Glutamatergic neuron (in vitro differentiated cells): ENCODE measurements around the gene KLHDC4. TPM values are rescaled to one million over a fixed set of nuclear protein-coding genes. Genes with fewer than 3 reads are reported as not detected.
A peak's percentile ranks its signal among the peaks of the same experiment; 100 is the strongest.
"Not testable (repeated sequence)": the region's sequence is repeated elsewhere in the genome, so short reads cannot be mapped to it uniquely, and the experiment has no call there.

ENCODE experiments used
- DNase-seq: peaks from one replicate; pipeline ENCODE4 v3.0.0; 2022
- H3K27ac Mint-ChIP-seq: one replicate; pipeline ENCODE4 v1.8.0; 2020; ENCODE audit warnings: mild to moderate bottlenecking, mixed read lengths, inconsistent platforms; ENCODE audit not compliant: unreplicated experiment
- H3K27me3 Mint-ChIP-seq: one replicate; pipeline ENCODE4 v1.8.0; 2020; ENCODE audit warnings: mild to moderate bottlenecking, moderate library complexity, mixed read lengths, inconsistent platforms; ENCODE audit not compliant: unreplicated experiment
- H3K36me3 Mint-ChIP-seq: one replicate; pipeline ENCODE4 v1.8.0; 2020; ENCODE audit warnings: mild to moderate bottlenecking, mixed read lengths, inconsistent platforms; ENCODE audit not compliant: unreplicated experiment
- H3K4me1 Mint-ChIP-seq: one replicate; pipeline ENCODE4 v1.8.0; 2020; ENCODE audit warnings: mild to moderate bottlenecking, low read depth, mixed read lengths, inconsistent platforms; ENCODE audit not compliant: unreplicated experiment
- H3K4me3 Mint-ChIP-seq: one replicate; pipeline ENCODE4 v1.8.0; 2020; ENCODE audit warnings: mild to moderate bottlenecking, mixed read lengths, inconsistent platforms; ENCODE audit not compliant: unreplicated experiment
- H3K9me3 Mint-ChIP-seq: one replicate; pipeline ENCODE4 v1.8.0; 2020; ENCODE audit warnings: mild to moderate bottlenecking, moderate library complexity, mixed read lengths, inconsistent platforms; ENCODE audit not compliant: unreplicated experiment
- total RNA-seq: library from RNA; stranded (reverse); fragmentation: NEBNext Ultra II Directional; extraction: Animal tissue kit (Norgen Biotek cat#: 25700); gene quantifications from one replicate; pipeline ENCODE4 v1.2.1, GENCODE V29; 2021; ENCODE audit not compliant: unreplicated experiment
- TF ChIP-seq, protein P1 (sequence below): fragments of 200-600 bp; sonication (generic); IDR thresholded peaks from one replicate; pipeline ENCODE4 v1.5.0; 2021; ENCODE audit not compliant: partially characterized antibody, unreplicated experiment

Gene KLHDC4
- total RNA-seq, 1 donor from 2014 or later, result 65.4 TPM

DNA sequence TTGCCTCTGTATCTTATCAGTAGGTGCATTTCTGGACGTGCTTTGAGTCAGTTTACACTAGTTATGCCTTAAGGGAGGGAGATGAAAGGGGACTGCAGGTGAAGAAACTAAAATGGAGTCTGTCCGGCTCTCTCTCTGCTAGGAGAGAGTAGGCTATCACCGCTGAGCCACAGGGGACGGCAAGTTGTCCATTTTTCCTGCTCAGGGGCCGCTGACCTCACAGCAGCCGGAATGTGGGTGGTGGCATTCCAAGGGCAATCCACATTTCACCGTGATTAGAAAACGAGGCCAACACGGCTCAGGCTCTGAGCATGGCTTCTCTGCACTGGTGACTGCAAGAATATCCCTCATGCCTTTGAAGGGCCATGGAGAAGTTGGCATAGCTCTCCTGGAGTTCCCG is 19.0 kb upstream of the KLHDC4 start:
- H3K36me3 Mint-ChIP-seq, result no peaks in the 10 kb centered on the region
- H3K4me3 Mint-ChIP-seq, result no peak overlapping the region
- no peak overlapping the region for H3K27ac Mint-ChIP-seq
- TF ChIP-seq, protein P1, sequence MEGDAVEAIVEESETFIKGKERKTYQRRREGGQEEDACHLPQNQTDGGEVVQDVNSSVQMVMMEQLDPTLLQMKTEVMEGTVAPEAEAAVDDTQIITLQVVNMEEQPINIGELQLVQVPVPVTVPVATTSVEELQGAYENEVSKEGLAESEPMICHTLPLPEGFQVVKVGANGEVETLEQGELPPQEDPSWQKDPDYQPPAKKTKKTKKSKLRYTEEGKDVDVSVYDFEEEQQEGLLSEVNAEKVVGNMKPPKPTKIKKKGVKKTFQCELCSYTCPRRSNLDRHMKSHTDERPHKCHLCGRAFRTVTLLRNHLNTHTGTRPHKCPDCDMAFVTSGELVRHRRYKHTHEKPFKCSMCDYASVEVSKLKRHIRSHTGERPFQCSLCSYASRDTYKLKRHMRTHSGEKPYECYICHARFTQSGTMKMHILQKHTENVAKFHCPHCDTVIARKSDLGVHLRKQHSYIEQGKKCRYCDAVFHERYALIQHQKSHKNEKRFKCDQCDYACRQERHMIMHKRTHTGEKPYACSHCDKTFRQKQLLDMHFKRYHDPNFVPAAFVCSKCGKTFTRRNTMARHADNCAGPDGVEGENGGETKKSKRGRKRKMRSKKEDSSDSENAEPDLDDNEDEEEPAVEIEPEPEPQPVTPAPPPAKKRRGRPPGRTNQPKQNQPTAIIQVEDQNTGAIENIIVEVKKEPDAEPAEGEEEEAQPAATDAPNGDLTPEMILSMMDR, result no peak
- peaks cover 2% of the 10 kb centered on the region for H3K4me1 Mint-ChIP-seq
- H3K27me3 Mint-ChIP-seq, result peaks cover 6% of the 10 kb centered on the region
- DNase-seq, result no peak
- peaks cover 4% of the 10 kb centered on the region for H3K9me3 Mint-ChIP-seq

DNA sequence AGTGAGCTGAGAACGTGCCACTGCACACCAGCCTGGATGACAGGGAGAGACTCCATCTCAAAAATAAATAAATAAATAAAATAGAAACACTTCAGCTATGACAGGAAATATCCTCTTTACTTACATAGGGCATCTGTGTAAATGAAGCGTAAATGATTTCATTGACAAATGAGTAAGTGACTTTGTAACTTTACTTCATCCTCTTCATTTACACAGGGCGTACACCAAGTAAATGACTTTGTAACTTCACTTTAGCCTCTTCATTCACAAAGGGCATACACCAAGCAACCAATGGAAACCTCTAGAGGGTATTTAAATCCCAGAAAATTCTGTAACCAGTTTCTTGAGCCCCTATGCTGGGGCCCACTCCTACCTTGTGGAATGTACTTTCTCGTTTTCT is 16.2 kb upstream of the KLHDC4 start:
- Mint-ChIP-seq H3K4me1 (peaks cover 9% of the 10 kb centered on the region), H3K27ac (no peak overlapping the region), H3K27me3 (peaks cover 5% of the 10 kb centered on the region), H3K4me3 (no peak overlapping the region), H3K9me3 (peaks cover 7% of the 10 kb centered on the region), H3K36me3 (no peaks in the 10 kb centered on the region)
- no peak for DNase-seq
- TF ChIP-seq, protein P1, result no peak

DNA sequence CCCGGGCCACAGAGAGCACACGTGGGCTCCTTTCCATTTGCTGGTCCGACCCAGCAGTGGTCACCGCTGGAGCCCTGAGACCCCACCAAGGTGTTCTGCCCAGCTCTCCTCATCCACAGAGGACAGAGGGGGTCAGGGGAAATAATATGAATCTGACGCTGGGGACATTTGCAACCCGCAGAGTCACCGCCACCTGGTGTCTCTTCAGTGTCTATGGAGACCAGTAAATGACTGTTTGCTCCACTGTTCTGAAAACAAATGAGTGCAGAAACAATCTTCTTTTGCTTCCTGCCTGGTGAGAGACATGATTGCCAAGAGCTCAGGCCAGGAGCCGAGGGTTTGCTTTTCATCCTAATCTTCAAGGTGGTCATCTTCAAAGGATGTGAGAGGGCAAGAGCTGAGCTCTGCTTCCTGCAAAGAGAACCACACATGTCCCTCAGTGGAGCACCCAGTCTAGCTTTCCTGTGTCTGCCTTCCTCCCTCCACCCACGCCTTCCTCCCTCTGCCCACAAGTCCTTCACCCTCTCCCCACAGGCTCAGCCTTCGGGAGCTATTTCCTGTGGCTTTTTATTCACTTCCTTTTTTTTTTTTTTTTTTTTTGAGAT is 14.7 kb upstream of the KLHDC4 start:
- H3K27me3 Mint-ChIP-seq, result peaks cover 5% of the 10 kb centered on the region
- peaks cover 9% of the 10 kb centered on the region for H3K4me1 Mint-ChIP-seq
- no peaks in the 10 kb centered on the region for H3K36me3 Mint-ChIP-seq
- no peak overlapping the region for H3K27ac Mint-ChIP-seq
- H3K4me3 Mint-ChIP-seq, result no peak overlapping the region
- no peak for DNase-seq
- H3K9me3 Mint-ChIP-seq, result peaks cover 7% of the 10 kb centered on the region
- TF ChIP-seq, protein P1, result no peak

DNA sequence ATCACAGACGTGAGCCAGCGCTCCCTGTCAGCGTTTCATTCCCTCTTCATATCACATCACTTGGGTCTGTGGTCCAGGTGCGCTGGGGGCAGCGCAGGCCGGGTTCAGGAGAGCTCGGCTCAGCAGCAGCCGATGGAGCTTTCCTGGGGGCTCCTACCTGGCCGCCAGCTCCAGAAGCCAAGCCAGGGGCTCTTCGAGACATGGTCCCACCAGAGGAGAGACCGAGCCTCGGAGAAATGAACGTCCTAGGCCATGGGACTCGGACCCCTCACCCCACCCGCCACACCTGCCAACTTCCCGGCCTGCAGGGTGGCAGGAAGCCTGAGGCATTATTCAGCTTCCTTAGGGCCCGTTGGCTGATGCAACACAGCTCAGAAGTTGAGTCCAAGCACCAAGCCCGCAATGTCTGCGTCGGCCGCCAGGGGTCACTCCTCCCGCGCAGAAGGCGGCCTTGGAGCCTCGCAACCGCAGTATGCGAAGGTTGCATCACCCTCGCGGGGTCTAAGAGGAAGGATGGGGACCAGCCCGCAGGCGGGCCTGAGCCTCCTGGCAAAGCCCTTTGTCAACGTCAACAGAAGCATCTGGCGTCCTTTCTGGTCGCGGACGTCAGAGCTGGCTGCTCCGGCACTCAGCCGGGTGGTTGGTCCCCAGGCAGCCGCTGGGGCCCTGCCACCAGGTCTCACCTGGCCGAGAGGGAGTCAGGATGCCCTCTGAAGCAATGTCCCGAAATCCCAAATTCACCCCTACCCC is 13.2 kb upstream of the KLHDC4 start:
- H3K4me3 Mint-ChIP-seq, result peak overlapping the region; percentile 61
- peaks cover 7% of the 10 kb centered on the region for H3K9me3 Mint-ChIP-seq
- TF ChIP-seq, protein P1, result peak; percentile 99
- H3K36me3 Mint-ChIP-seq, result no peaks in the 10 kb centered on the region
- peak; percentile 95 for DNase-seq
- H3K4me1 Mint-ChIP-seq, result peaks cover 9% of the 10 kb centered on the region
- H3K27me3 Mint-ChIP-seq, result peaks cover 5% of the 10 kb centered on the region
- peak overlapping the region; percentile 98 for H3K27ac Mint-ChIP-seq

DNA sequence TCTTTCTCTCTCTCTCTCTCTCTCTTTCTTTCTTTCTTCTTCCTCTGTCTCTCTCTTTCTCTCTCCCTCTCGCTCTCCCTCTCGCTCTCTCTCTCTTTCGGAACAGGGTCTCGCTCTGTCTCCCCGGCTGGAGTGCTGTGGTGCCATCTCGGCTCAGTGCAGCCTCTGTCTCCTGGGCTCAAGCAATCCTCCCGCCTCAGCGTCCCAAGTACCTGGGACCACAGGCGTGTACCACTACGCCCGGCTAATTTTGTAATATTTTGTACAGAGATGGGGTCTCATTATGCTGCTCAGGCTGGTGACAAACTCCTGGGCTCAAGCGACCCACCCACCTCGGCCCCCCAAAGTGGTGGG is 12.7 kb upstream of the KLHDC4 start:
- no peak for DNase-seq
- no peaks in the 10 kb centered on the region for H3K36me3 Mint-ChIP-seq
- H3K4me1 Mint-ChIP-seq, result peaks cover 9% of the 10 kb centered on the region
- peaks cover 3% of the 10 kb centered on the region for H3K27me3 Mint-ChIP-seq
- peak overlapping the region; percentile 98 for H3K27ac Mint-ChIP-seq
- TF ChIP-seq, protein P1, result no peak
- H3K9me3 Mint-ChIP-seq, result peaks cover 7% of the 10 kb centered on the region
- peak overlapping the region; percentile 46 for H3K4me3 Mint-ChIP-seq

DNA sequence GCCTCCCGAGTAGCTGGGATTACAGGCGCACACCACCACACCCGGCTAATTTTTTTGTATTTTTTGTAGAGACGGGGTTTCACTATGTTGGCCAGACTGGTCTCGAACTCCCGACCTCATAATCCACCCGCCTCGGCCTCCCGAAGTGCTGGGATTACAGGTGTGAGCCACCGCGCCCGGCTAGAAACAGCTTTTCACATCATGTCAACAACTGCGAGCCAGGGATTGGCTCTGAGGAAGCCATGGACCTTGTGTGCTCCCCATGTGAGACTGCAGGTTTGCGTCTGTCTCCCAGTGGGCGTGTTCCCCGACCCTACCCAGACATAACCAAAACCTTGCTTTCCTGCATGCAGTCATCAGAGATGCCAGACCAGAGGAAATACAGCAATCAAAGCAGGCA is 8.1 kb upstream of the KLHDC4 start:
- not testable (repeated sequence) for H3K4me1 Mint-ChIP-seq, H3K36me3 Mint-ChIP-seq, H3K4me3 Mint-ChIP-seq, H3K27ac Mint-ChIP-seq, H3K27me3 Mint-ChIP-seq, H3K9me3 Mint-ChIP-seq, DNase-seq

DNA sequence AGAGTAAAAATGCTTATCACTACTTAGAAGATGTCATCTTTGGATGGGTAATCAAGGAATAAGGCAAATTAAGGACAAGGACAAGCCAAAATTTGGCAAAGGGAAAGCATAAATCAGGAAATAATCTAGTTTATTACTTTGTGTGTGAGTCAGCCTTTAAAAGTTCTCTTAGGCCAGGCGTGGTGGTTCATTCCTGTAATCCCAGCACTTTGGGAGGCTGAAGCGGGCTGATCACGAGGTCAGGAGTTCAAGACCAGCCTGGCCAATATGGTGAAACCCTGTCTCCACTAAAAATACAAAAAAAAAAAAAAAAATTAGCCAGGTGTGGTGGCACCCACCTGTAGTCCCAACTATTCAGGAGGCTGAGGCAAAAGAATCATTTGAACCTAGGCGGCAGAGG is 1.7 kb upstream of the KLHDC4 start:
- not testable (repeated sequence) for H3K27ac Mint-ChIP-seq, H3K27me3 Mint-ChIP-seq, H3K36me3 Mint-ChIP-seq, H3K4me1 Mint-ChIP-seq, DNase-seq, H3K9me3 Mint-ChIP-seq
- H3K4me3 Mint-ChIP-seq, result peak overlapping the region; percentile 74
